HG03066 (cell line): ENCODE results near the gene IGFL1.
A peak's percentile ranks its signal among the peaks of the same experiment; 100 is the strongest.
"Not testable (repeated sequence)": the region's sequence is repeated elsewhere in the genome, so short reads cannot be mapped to it uniquely, and the experiment has no call there.

ENCODE experiments used
- ATAC-seq: cut with Tn5 transposase; IDR thresholded peaks from one replicate; pipeline ENCODE4 v1.9.1; 2021; ENCODE audit warnings: low read depth; ENCODE audit not compliant: unreplicated experiment

Gene IGFL1

GRCh38 chr19:46221981-46222610, 7.4 kb upstream of the IGFL1 start:
- no peak for ATAC-seq

- ATAC-seq: not testable (repeated sequence)
Measured at GRCh38 chr19:46223787-46224186, 5.8 kb upstream of the IGFL1 start.

DNA sequence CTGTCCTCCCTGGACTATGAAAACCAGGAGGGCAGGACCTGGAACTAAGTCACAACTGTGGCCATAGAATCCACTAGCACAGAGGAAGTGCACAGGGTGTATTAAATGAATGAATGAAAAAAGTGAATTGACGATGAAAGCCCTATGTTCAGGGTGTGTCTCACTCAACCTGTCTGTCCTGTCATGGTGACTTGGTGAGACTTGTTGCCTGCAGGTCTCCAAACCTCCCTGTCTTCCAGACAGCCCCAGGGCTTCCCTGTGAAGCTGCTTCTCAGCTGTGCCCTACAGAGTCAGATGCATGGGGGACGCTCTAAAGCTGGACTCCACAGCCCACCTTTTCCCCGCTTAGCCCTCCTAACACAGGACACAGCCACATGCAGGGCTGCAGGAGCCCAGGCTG, 4.8 kb upstream of the IGFL1 start:
- no peak for ATAC-seq

- ATAC-seq: no peak
Measured at GRCh38 chr19:46225558-46226004, 4.0 kb upstream of the IGFL1 start.

DNA sequence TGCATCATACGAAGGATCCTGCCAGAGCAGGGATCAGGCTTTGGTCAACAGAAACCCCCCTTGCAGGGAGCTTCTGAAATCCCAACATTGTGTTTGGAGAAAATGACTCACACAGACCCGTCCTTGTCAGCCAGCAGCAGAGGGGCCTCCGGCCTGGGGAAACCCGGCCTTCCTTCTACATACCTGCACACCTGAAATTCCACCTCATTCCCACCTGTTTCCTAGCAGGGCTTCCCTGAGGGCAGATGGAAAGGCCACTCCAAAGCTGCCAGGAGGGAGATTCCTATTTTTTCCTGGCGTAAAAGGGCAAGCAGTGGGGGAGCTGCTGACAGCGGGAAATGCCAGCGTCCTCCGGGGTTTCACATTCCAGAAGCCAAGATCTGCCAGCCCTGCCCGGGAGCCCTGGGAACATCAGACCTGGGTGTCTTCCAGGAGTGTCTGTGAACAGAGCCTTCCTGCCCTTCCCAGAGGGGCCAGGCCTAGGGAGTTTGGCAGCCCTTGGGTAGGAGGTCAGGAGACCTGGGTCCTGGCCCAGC, 3.0 kb upstream of the IGFL1 start:
- ATAC-seq: no peak

GRCh38 chr19:46232029-46232428, 2.5 kb downstream of the IGFL1 start:
- ATAC-seq: no peak

DNA sequence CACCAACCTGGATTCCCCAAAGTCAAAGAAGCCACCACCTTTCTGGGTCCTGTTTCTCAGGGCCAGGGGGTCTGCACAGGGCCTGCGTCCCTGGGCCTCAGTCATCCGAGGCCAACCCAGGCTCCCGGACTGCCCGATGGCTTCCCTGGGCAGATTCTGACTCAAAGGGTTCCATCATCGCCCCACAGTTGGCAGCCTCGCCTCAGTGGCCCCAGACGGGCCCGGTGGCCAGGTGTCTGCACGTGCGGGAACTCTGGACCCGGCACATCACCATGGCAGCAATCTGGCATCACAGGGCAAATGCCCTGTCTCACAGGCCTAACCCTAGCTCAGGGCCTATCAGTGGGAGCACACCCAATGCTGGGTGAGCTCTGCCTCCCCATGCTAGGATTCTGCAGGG, 2.9 kb downstream of the IGFL1 start:
- no peak for ATAC-seq

DNA sequence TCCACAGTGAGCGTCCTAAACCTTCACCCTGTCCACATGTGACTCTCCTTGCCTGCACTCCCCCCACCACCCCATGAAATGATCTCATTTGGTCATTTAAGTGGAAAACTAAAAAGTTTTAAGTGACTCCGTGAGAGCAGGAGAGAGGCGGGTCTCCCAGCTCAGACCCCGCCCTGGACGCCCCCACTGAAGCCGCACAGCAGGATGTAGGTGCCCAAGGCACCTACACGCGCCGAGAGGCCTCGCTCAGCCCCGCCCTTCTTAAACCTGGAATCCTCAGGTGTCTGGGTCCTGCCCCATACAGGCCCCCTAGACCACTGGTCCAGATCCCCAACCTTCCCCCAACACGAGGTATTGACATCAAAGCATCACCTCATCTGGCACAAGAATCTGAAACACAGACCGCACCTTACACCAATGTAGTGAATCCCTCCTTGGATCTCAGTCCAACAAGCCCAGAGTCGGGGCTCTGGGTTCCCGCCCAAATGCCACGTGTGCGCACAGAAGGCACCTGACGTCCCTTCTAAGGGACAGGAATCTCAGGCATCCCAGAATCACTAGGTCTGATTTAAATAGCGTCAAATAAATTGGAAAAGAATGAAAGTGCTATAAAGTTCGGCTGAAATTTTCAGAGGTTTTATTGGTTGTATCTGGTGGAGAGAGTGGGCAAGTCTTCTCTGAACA, 3.5 kb downstream of the IGFL1 start:
- no peak for ATAC-seq

DNA sequence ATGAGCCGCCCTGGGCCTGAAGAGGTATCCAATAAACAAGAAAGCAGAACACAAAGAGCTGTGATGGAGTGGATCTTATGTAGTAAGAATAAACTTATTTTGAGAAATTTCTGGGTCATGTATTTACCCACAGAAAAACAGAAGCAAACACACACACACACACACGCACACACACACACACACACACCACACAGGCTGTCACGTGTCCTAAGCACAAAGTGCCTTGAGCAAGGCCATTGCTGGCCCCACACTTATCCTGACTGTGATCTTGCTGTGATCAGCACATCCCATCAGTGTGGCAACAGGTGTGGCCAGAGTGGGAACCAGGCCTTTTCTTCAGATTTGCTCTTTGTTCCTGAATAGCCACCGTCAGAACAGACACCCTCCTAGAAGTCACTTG, 4.3 kb downstream of the IGFL1 start:
- ATAC-seq: not testable (repeated sequence)

- ATAC-seq: not testable (repeated sequence)
Measured at GRCh38 chr19:46238141-46238540, 8.6 kb downstream of the IGFL1 start.

- ATAC-seq: no peak
Measured at GRCh38 chr19:46239193-46240024, 9.9 kb downstream of the IGFL1 start.

DNA sequence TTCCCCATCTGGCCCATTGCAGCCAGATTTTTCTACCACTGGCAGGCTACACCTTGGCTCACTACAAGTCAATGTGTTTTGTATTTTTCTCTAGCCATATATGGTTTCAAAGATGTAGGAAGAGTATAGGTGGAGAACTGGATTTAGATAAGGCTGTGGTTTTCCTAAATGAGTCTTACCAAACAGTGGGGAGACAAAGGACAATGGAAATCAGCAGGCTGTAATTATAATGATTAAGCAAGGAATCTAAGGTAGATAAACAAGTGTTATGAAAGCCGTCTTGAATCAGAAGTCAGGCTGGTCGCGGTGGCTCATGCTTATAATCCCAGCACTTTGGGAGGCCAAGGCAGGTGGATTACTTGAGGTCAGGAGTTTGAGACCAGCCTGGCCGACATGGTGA, 11.2 kb downstream of the IGFL1 start:
- no peak for ATAC-seq

GRCh38 chr19:46241626-46242025, 12.1 kb downstream of the IGFL1 start:
- no peak for ATAC-seq

GRCh38 chr19:46243081-46243654, 13.6 kb downstream of the IGFL1 start:
- not testable (repeated sequence) for ATAC-seq

DNA sequence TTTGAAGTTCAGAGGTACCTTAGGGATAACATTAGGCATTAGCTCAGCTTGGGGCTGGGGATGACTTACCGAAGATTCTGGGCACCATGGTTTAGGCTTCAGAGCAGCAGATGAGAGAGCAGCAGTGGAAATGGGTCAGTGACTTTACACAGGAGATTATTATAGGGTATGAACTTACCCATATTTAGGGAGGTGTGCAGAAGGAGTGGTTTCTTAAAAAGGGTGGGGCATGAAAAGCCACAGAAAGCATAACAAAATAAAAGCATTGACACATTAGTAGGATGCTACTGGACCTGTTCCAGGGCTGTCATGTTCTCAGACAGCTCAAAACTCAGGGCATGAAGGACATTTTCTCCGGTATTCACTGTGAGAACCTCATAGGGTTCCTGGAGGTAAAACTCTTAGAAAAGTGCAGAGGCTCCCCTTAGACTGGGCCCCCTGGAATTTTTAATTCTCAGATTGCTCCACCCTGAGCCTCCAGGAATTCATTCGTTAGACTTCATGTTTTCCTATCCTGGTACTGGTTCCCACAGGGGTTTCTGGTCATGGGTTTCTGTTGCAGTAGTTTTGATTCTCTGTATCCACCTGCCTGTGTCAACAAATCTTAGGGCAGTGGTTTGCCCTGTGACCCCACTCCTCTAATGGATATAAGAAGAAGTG, 20.7 kb downstream of the IGFL1 start:
- ATAC-seq: no peak

GRCh38 chr19:46251416-46251815, 21.9 kb downstream of the IGFL1 start:
- no peak for ATAC-seq

DNA sequence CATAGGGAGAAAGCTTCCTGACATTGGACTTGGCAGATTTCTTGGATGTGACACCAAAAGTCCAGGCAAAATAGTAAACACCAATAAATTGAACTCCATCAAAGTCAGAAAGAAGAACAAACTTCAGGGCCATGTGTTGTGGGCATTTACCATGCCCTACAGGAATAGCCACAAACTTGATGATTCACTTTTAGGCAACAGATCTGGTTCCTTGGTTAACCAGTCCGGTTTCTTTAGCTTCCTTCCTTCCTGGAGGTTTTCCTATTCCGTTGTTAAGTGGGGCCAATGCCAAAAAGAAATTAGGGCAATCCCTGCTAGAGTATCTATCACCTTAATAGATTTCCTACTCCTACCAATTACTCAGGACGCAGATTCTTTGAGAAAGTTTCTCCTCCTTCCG, 25.2 kb downstream of the IGFL1 start:
- no peak for ATAC-seq

GRCh38 chr19:46256855-46257254, 27.3 kb downstream of the IGFL1 start:
- ATAC-seq: no peak

GRCh38 chr19:46261501-46261900, 32.0 kb downstream of the IGFL1 start:
- not testable (repeated sequence) for ATAC-seq

- peak; percentile 63 for ATAC-seq
Measured at GRCh38 chr19:46262684-46263296, 33.2 kb downstream of the IGFL1 start.
